ENCODE results near the gene PHPT1. TPM values are rescaled to one million over a fixed set of nuclear protein-coding genes. Genes with fewer than 3 reads are reported as not detected.

The PHPT1 gene
- total RNA-seq, 2 experiments from 2014 or later, result 104 to 105 TPM

GRCh38 chr9:136854113-136854841 lies 5.1 kb downstream of the PHPT1 start:
- ChIA-PET POLR2A (interaction anchor here (0.5 kb wide), 1 partner anchor 15 kb away, joined by 3 read pairs; no protein-coding TSS in a partner anchor), CTCF (no interaction called here)

GRCh38 chr9:136854842-136855460 lies 5.7 kb downstream of the PHPT1 start:
- CTCF ChIA-PET, result no interaction called here
- POLR2A ChIA-PET, result interaction anchor here (0.5 kb wide), 1 partner anchor 14 kb away, joined by 3 read pairs; no protein-coding TSS in a partner anchor

GRCh38 chr9:136855461-136856078 lies 6.4 kb downstream of the PHPT1 start:
- POLR2A ChIA-PET, result interaction anchor here (0.9 kb wide), 1 partner anchor 8 kb away, joined by 3 read pairs; no protein-coding TSS in a partner anchor
- CTCF ChIA-PET, result interaction anchor here (1.5 kb wide), 1 partner anchor 13 kb away, joined by 3 read pairs; the partner anchor contains the start of gene AJM1

GRCh38 chr9:136856079-136856476 lies 6.9 kb downstream of the PHPT1 start:
- ChIA-PET POLR2A (interaction anchor here (0.9 kb wide), 1 partner anchor 9 kb away, joined by 3 read pairs; no protein-coding TSS in a partner anchor), CTCF (interaction anchor here (0.9 to 1.5 kb wide), 4 partner anchors 10 to 179 kb away, joined by 3 read pairs; partner anchors contain the start of gene AJM1)

- ChIA-PET CTCF (interaction anchor here (0.9 to 1.5 kb wide), 4 partner anchors 11 to 178 kb away, joined by 3 read pairs; partner anchors contain the start of gene AJM1), POLR2A (interaction anchor here (0.9 kb wide), 1 partner anchor 9 kb away, joined by 3 read pairs; no protein-coding TSS in a partner anchor)
Measured at GRCh38 chr9:136856541-136857141, 7.4 kb downstream of the PHPT1 start.

- POLR2A ChIA-PET, result no interaction called here
- CTCF ChIA-PET, result interaction anchor here (1.0 to 1.5 kb wide), 3 partner anchors 11 to 80 kb away, joined by 3 read pairs; partner anchors contain the start of gene AJM1
Measured at GRCh38 chr9:136857166-136857565, 8.0 kb downstream of the PHPT1 start.

GRCh38 chr9:136857581-136858412 lies 8.6 kb downstream of the PHPT1 start:
- ChIA-PET CTCF (no interaction called here), POLR2A (no interaction called here)

- ChIA-PET CTCF (no interaction called here), POLR2A (interaction anchor here (1.0 kb wide), 1 partner anchor 44 kb away, joined by 3 read pairs; no protein-coding TSS in a partner anchor)
Measured at GRCh38 chr9:136858452-136858843, 9.2 kb downstream of the PHPT1 start.

- ChIA-PET POLR2A (interaction anchor here (0.6 to 1.4 kb wide), 3 partner anchors 12 to 134 kb away, joined by 3 to 4 read pairs (median 3); no protein-coding TSS in a partner anchor), CTCF (interaction anchor here (1.0 kb wide), 1 partner anchor 19 kb away, joined by 4 read pairs; no protein-coding TSS in a partner anchor)
Measured at GRCh38 chr9:136858844-136859757, 9.9 kb downstream of the PHPT1 start.

GRCh38 chr9:136860529-136860928 lies 11.3 kb downstream of the PHPT1 start:
- CTCF ChIA-PET, result interaction anchor here (1.0 to 1.5 kb wide), 3 partner anchors 10 to 22 kb away, joined by 3 to 5 read pairs (median 4); partner anchors contain the start of gene AJM1
- POLR2A ChIA-PET, result interaction anchor here (0.6 to 1.4 kb wide), 2 partner anchors 12 to 13 kb away, joined by 4 to 7 read pairs; no protein-coding TSS in a partner anchor

- ChIA-PET POLR2A (interaction anchor here (0.5 to 1.4 kb wide), 3 partner anchors 13 to 83 kb away, joined by 4 to 6 read pairs (median 5); no protein-coding TSS in a partner anchor), CTCF (interaction anchor here (1.0 to 1.5 kb wide), 3 partner anchors 11 to 21 kb away, joined by 3 to 5 read pairs (median 4); partner anchors contain the start of gene AJM1)
Measured at GRCh38 chr9:136860933-136861873, 12.0 kb downstream of the PHPT1 start.

GRCh38 chr9:136861874-136862457 lies 12.8 kb downstream of the PHPT1 start:
- ChIA-PET POLR2A (interaction anchor here (0.5 to 1.3 kb wide), 2 partner anchors 14 to 82 kb away, joined by 5 to 6 read pairs; no protein-coding TSS in a partner anchor), CTCF (interaction anchor here (0.9 to 1.1 kb wide), 3 partner anchors 10 to 21 kb away, joined by 3 to 5 read pairs (median 4); partner anchors contain the start of gene AJM1)

GRCh38 chr9:136862849-136863622 lies 13.8 kb downstream of the PHPT1 start:
- POLR2A ChIA-PET, result interaction anchor here (1.7 kb wide), 1 partner anchor 19 kb away, joined by 7 read pairs; no protein-coding TSS in a partner anchor
- CTCF ChIA-PET, result interaction anchor here (0.9 to 1.0 kb wide), 2 partner anchors 9 to 19 kb away, joined by 3 to 4 read pairs; no protein-coding TSS in a partner anchor

GRCh38 chr9:136863623-136864273 lies 14.5 kb downstream of the PHPT1 start:
- POLR2A ChIA-PET, result interaction anchor here (1.7 kb wide), 1 partner anchor 18 kb away, joined by 7 read pairs; no protein-coding TSS in a partner anchor
- CTCF ChIA-PET, result interaction anchor here (0.7 kb wide), 1 partner anchor 327 kb away, joined by 3 read pairs; no protein-coding TSS in a partner anchor

Measured in activated CD8-positive, alpha-beta memory T cell treated with anti-CD3 and anti-CD28 coated beads for 36 hours (primary cell).